Transverse colon (tissue), 4 donors: ENCODE results near the gene SLC6A1. TPM values are rescaled to one million over a fixed set of nuclear protein-coding genes. Genes with fewer than 3 reads are reported as not detected.

Experiments used
- DNase-seq: peaks from one replicate; pipeline ENCODE4 v3.0.0-alpha.2; 2019
- H3K27ac ChIP-seq, 4 donors: fragments of 200-600 bp; sonication (generic); 2 replicates each; pipeline ENCODE4 v1.5.1; 2016 to 2018; ENCODE audit warnings: inconsistent platforms in 4 of 4
- H3K27me3 ChIP-seq: fragments of 200-600 bp; sonication (generic); 2 replicates; pipeline ENCODE4 v1.5.1; 2017; ENCODE audit warnings: inconsistent platforms
- H3K36me3 ChIP-seq, 4 donors: fragments of 200-600 bp; sonication (generic); 2 replicates each; pipeline ENCODE4 v1.5.1; 2017 to 2019; ENCODE audit warnings: inconsistent platforms in 4 of 4
- H3K4me1 ChIP-seq, 4 donors: fragments of 200-600 bp; sonication (generic); 2 replicates each; pipeline ENCODE4 v1.5.1; 2017 to 2020; ENCODE audit warnings: inconsistent platforms in 4 of 4
- H3K4me3 ChIP-seq, 4 donors: fragments of 200-600 bp; sonication (generic); 1 replicate in 1 of 4; 2 replicates in 3 of 4; pipeline versions ENCODE4 v1.5.1 to v1.6.1; 2017 to 2019; ENCODE audit warnings: inconsistent platforms in 4 of 4
- H3K9me3 ChIP-seq, 2 donors: fragments of 200-600 bp; sonication (generic); 2 replicates each; pipeline ENCODE4 v1.5.1; 2017 to 2019; ENCODE audit warnings: inconsistent platforms in 2 of 2
- EP300 ChIP-seq: sonication (generic); formaldehyde crosslinking; IDR thresholded peaks from one replicate; pipeline ENCODE4 v1.6.1; 2017; ENCODE audit warnings: antibody characterized with exemption, low read depth
- POLR2A ChIP-seq: fragments of 450-650 bp; IDR thresholded peaks from one replicate; pipeline ENCODE4 v1.6.1; 2016; ENCODE audit warnings: antibody characterized with exemption, mild to moderate bottlenecking, moderate library complexity
- POLR2AphosphoS5 ChIP-seq, 3 donors: sonication (generic); formaldehyde crosslinking; IDR thresholded peaks; one replicate each; pipeline ENCODE4 v1.6.1; 2016; ENCODE audit warnings: antibody characterized with exemption in 3 of 3
- WGBS, 2 donors: methylation state at CpG; one replicate each; pipeline ENCODE4 v1.1.5; 2018; ENCODE audit warnings: low coverage in 1 of 2; 5-methylcytosine and 5-hydroxymethylcytosine counted together
- in situ Hi-C, 4 donors: fragments of 200-750 bp; cut with MboI; loops; one replicate each; pipeline versions ENCODE4 v1.15.0 to v1.15.1; 2017; ENCODE audit warnings: low sequenced_read_pairs in 3 of 4, low pct_ligation_motif_present in 1 of 4, low pct_unique_long_range_greater_than_20kb in 1 of 4
- intact Hi-C: fragments of 100-400 bp; cut with DNase I; formaldehyde crosslinking; loops from one replicate; pipeline ENCODE4 v1.15.1; 2023; ENCODE audit warnings: low total_unique reads
- total RNA-seq, 4 donors: library from RNA; depleted of rRNA; stranded (reverse); fragments of >200 nt; gene quantifications; one replicate each; pipeline ENCODE4 v1.1.0, GENCODE V29; 2016
- TF ChIP-seq, protein P1 (sequence below), 5 experiments: fragments of 200-600 bp in 3 of 5; fragments of 450-650 bp in 2 of 5; sonication (generic) in 3 of 5; IDR thresholded peaks; 1 replicate in 2 of 5; 2 replicates in 3 of 5; pipeline ENCODE4 v1.5.1; 2016 to 2017; ENCODE audit warnings: antibody characterized with exemption in 5 of 5, inconsistent platforms in 3 of 5, mild to moderate bottlenecking in 2 of 5, moderate library complexity in 1 of 5

The SLC6A1 gene
- total RNA-seq, 4 donors from 2014 or later: 0.20 to 0.55 (median 0.48) TPM; not detected in 1

- Histone ChIP-seq H3K27ac (no peak overlapping the region), H3K4me1 (no peaks in the 10 kb centered on the region), H3K27me3 (peaks cover 9% of the 10 kb centered on the region), H3K4me3 (no peak overlapping the region), H3K9me3 (no peaks in the 10 kb centered on the region), H3K36me3 (no peaks in the 10 kb centered on the region)
- 86% methylated on average over 3 of the region's 3 CpGs; no CpG with 5 or more reads in 1 of the 2 donors for WGBS, 2 donors
- DNase-seq: no peak
- intact Hi-C loops (no loop called here), in situ Hi-C loops (loop anchor here in 1 of 4 donors (25.0 kb wide), 1 partner anchor 385 kb away; no protein-coding TSS in a partner anchor)
- TF ChIP-seq POLR2AphosphoS5 (IDR thresholded peaks at IDR 0.05) (no peak), EP300 (no peak), POLR2A (no peak)
- TF ChIP-seq, protein P1, sequence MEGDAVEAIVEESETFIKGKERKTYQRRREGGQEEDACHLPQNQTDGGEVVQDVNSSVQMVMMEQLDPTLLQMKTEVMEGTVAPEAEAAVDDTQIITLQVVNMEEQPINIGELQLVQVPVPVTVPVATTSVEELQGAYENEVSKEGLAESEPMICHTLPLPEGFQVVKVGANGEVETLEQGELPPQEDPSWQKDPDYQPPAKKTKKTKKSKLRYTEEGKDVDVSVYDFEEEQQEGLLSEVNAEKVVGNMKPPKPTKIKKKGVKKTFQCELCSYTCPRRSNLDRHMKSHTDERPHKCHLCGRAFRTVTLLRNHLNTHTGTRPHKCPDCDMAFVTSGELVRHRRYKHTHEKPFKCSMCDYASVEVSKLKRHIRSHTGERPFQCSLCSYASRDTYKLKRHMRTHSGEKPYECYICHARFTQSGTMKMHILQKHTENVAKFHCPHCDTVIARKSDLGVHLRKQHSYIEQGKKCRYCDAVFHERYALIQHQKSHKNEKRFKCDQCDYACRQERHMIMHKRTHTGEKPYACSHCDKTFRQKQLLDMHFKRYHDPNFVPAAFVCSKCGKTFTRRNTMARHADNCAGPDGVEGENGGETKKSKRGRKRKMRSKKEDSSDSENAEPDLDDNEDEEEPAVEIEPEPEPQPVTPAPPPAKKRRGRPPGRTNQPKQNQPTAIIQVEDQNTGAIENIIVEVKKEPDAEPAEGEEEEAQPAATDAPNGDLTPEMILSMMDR (IDR thresholded peaks at IDR 0.05): no peak
Observed at GRCh38 chr3:10952525-10952924, 40.0 kb upstream of the SLC6A1 start.

GRCh38 chr3:10954740-10955139, 37.8 kb upstream of the SLC6A1 start:
- no peaks in the 10 kb centered on the region for H3K36me3 ChIP-seq
- no peak overlapping the region for H3K27ac ChIP-seq
- no peak for DNase-seq
- TF ChIP-seq, protein P1 (IDR thresholded peaks at IDR 0.05): no peak
- TF ChIP-seq POLR2A (no peak), POLR2AphosphoS5 (IDR thresholded peaks at IDR 0.05) (no peak), EP300 (no peak)
- no peak overlapping the region for H3K4me3 ChIP-seq
- intact Hi-C loops: no loop called here
- in situ Hi-C loops: loop anchor here in 1 of 4 donors (25.0 kb wide), 1 partner anchor 383 kb away; no protein-coding TSS in a partner anchor
- H3K9me3 ChIP-seq: no peaks in the 10 kb centered on the region
- no peaks in the 10 kb centered on the region for H3K27me3 ChIP-seq
- 74 to 80% methylated on average over 1 to 3 of the region's 3 CpGs for WGBS, 2 donors
- H3K4me1 ChIP-seq: peaks cover 0 to 5% (median 2%) of the 10 kb centered on the region in 4 donors

DNA sequence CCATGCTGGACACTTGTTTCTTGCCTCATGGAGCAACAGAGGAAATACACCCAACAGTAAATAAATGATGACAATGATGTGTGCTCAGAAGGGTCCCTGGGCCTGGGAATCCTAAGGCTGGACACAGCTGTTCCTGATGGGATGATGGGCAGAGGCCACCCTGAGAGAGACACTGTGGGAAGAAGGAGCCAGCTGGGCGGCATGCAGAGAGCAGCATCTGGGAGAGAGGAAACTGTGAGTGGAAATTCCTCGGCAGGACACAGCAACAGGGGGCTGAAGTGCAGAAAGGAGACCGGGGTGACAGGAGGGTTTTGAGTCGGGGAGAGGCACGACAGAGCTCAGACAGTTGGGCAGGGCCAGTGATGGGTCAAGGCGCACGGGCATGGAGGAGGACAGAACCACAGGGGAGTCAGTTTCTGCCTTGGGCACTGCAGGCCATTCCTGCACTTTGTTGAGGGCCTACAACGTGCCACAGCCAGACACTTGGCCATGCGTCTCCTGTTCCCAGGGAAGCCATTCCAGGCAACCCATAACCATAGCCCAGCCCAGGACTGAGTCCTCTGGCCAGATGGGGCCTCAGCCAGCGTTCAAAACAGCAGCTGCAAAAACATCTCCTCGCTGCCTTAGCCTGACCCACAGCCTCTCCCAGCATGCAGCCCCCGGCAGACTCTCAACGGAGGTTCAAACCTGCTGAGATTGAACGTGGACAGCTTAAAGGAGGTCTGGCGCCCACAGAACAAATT, 36.7 kb upstream of the SLC6A1 start:
- Histone ChIP-seq H3K9me3 (no peaks in the 10 kb centered on the region), H3K4me3 (no peak overlapping the region), H3K27me3 (no peaks in the 10 kb centered on the region), H3K27ac (no peak overlapping the region), H3K4me1 (peaks cover 0 to 5% (median 2%) of the 10 kb centered on the region in 4 donors), H3K36me3 (no peaks in the 10 kb centered on the region)
- no peak for TF ChIP-seq POLR2A
- no peak for TF ChIP-seq POLR2AphosphoS5 (IDR thresholded peaks at IDR 0.05)
- no peak for TF ChIP-seq EP300
- TF ChIP-seq, protein P1 (IDR thresholded peaks at IDR 0.05): no peak
- in situ Hi-C loops (loop anchor here in 1 of 4 donors (25.0 kb wide), 1 partner anchor 381 kb away; no protein-coding TSS in a partner anchor), intact Hi-C loops (no loop called here)
- 69 to 100% methylated on average over 1 to 15 of the region's 15 CpGs for WGBS, 2 donors
- DNase-seq: no peak

DNA sequence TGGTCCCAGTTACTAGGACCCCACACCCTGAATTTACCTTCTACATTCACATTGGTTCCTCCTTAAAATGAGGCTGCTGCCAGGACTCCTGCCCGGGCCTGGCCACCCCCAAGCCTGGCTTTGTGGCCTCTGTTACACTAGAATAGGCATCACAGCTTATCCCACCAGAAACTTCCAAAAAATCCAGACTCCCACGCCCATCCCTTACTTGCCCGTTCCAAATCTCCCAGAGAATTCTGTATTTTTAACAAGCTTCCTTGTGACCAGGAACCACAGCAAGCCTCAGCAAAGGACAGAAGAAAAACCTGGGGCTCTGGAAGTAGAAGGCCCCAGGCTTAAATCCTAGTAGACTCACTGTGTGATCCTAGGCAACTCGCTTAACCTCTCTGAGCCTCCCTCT, 36.0 kb upstream of the SLC6A1 start:
- in situ Hi-C loops: loop anchor here in 1 of 4 donors (25.0 kb wide), 1 partner anchor 381 kb away; no protein-coding TSS in a partner anchor
- H3K27ac ChIP-seq: no peak overlapping the region
- no peaks in the 10 kb centered on the region for H3K9me3 ChIP-seq
- no peak overlapping the region for H3K4me3 ChIP-seq
- 30 to 80% methylated on average over 2 to 4 of the region's 4 CpGs for WGBS, 2 donors
- H3K27me3 ChIP-seq: no peaks in the 10 kb centered on the region
- no peaks in the 10 kb centered on the region for H3K36me3 ChIP-seq
- TF ChIP-seq EP300 (no peak), POLR2A (no peak), POLR2AphosphoS5 (IDR thresholded peaks at IDR 0.05) (no peak)
- TF ChIP-seq, protein P1 (IDR thresholded peaks at IDR 0.05): no peak
- H3K4me1 ChIP-seq: peaks cover 0 to 5% (median 2%) of the 10 kb centered on the region in 4 donors
- intact Hi-C loops: no loop called here
- no peak for DNase-seq
